Panc1 (cell line): ENCODE results near the gene LRRFIP2. TPM values are rescaled to one million over a fixed set of nuclear protein-coding genes. Genes with fewer than 3 reads are reported as not detected.

Experiments used
- ATAC-seq: fragments of 200-7000 bp; cut with Tn5 transposase; 2 replicates; pipeline ENCODE4 v1.9.1; 2020; ENCODE audit warnings: mild to moderate bottlenecking, moderate library complexity
- BruUV-seq: library from RNA; stranded (reverse); fragments of 400-500 nt; replicated peaks from 2 replicates; lab custom pipeline; 2021; lab: Mats Ljungman, UMichigan
- CTCF ChIA-PET: fragments of 300-600 bp; sonication (Branson Sonifier 250); formaldehyde crosslinking; loops from one replicate; lab custom pipeline; 2022; ENCODE audit warnings: antibody characterized with exemption; lab: Charles Lee
- POLR2A ChIA-PET: fragments of 300-600 bp; sonication (Branson Sonifier 250); formaldehyde crosslinking; loops from one replicate; lab custom pipeline; 2022; ENCODE audit warnings: antibody characterized with exemption; lab: Charles Lee
- DNase-seq: peaks from one replicate; pipeline ENCODE4 v3.0.0-alpha.2; 2010; ENCODE audit warnings: low read depth, low spot score
- H3K27ac ChIP-seq: 2 replicates; pipeline ENCODE4 v1.5.1; 2011; ENCODE audit warnings: mild to moderate bottlenecking, low read length, inconsistent platforms
- H3K27me3 ChIP-seq: fragments of 200-500 bp; sonication (Bioruptor generic); 2 replicates; pipeline ENCODE4 v1.6.0; 2014; ENCODE audit warnings: low read length, inconsistent platforms; ENCODE audit not compliant: control insufficient read depth, insufficient read depth
- H3K36me3 ChIP-seq: fragments of 200-500 bp; sonication (Bioruptor generic); 2 replicates; pipeline ENCODE4 v1.5.1; 2014; ENCODE audit warnings: inconsistent platforms, mild to moderate bottlenecking, low read length, moderate library complexity; ENCODE audit not compliant: control insufficient read depth, insufficient read depth
- H3K4me1 ChIP-seq: 2 replicates; pipeline ENCODE4 v1.5.1; 2011; ENCODE audit warnings: inconsistent platforms, mild to moderate bottlenecking, low read length, moderate library complexity; ENCODE audit not compliant: control insufficient read depth, insufficient read depth
- H3K4me3 ChIP-seq, 2 experiments: 2 replicates each; pipeline ENCODE4 v1.5.1; 2011 to 2012; ENCODE audit warnings: low read depth in 2 of 2, low read length in 2 of 2, mild to moderate bottlenecking in 2 of 2, inconsistent platforms in 1 of 2, moderate library complexity in 1 of 2
- H3K9me3 ChIP-seq: fragments of 200-500 bp; sonication (Bioruptor generic); 2 replicates; pipeline ENCODE4 v1.5.1; 2014; ENCODE audit warnings: low read depth, mild to moderate bottlenecking, inconsistent platforms, low read length, moderate library complexity; ENCODE audit not compliant: control insufficient read depth, insufficient read depth
- POLR2AphosphoS5 ChIP-seq: IDR thresholded peaks from 2 replicates; pipeline ENCODE4 v1.6.1; 2012; ENCODE audit warnings: mild to moderate bottlenecking, low read depth, low read length, moderate library complexity
- SIN3A ChIP-seq: IDR thresholded peaks from 2 replicates; pipeline ENCODE4 v1.6.1; 2012; ENCODE audit warnings: low read depth, mild to moderate bottlenecking, low read length, moderate library complexity, borderline replicate concordance; ENCODE audit not compliant: insufficient read depth
- TCF7L2 ChIP-seq: IDR thresholded peaks from 2 replicates; pipeline ENCODE4 v1.6.1; 2011; ENCODE audit warnings: mild to moderate bottlenecking, low read depth, low read length, inconsistent platforms
- in situ Hi-C: cut with HindIII; loops from 2 replicates; pipeline ENCODE4 v1.10.0; 2016; ENCODE audit warnings: low sequenced_read_pairs, low pct_unique_long_range_greater_than_20kb
- intact Hi-C: fragments of 100-400 bp; cut with micrococcal nuclease; formaldehyde crosslinking; loops from one replicate; pipeline ENCODE4 v1.10.0; 2022; ENCODE audit not compliant: unreplicated experiment
- total RNA-seq: library from RNA; stranded (reverse); gene quantifications from one replicate; pipeline ENCODE4 v1.2.1, GENCODE V29; 2021; ENCODE audit not compliant: unreplicated experiment
- TF ChIP-seq, protein P1 (sequence below): fragments of 450-650 bp; IDR thresholded peaks from 2 replicates; pipeline ENCODE4 v1.5.1; 2017; ENCODE audit warnings: mild to moderate bottlenecking
- TF ChIP-seq, protein P2 (sequence below), 2 experiments: IDR thresholded peaks; 2 replicates each; pipeline ENCODE4 v1.6.1; 2011 to 2012; ENCODE audit warnings: low read depth in 2 of 2, control low read depth in 1 of 2, low read length in 1 of 2, mild to moderate bottlenecking in 1 of 2, moderate library complexity in 1 of 2; ENCODE audit not compliant: insufficient read depth in 1 of 2

The LRRFIP2 gene
- total RNA-seq, 1 experiment from 2014 or later, result 32.3 TPM

DNA sequence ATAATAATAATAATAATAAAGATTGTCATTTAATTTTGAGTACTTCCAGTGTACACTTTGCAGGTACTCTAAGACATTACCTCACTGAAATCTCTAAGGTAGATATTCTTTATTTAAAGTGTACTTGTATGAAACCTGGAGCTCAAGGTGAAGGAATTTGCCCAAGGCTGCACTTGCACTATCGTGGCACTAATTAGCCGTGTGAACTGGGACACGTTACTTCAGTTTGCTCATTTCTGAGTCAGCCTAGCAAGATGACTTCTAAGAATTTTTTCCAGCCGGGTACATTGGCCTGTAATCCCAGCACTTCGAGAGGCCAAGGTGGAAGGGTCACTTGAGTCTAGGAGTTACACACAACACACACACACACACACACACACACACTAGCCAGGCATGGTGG lies 147.5 kb downstream of the LRRFIP2 start:
- in situ Hi-C loops, result no loop called here
- H3K9me3 ChIP-seq, result no peaks in the 10 kb centered on the region
- POLR2A ChIA-PET, result interaction anchor here (0.6 to 0.7 kb wide), 3 partner anchors 20 to 243 kb away, joined by 4 to 12 read pairs (median 6); no protein-coding TSS in a partner anchor
- H3K27ac ChIP-seq, result no peak overlapping the region
- H3K27me3 ChIP-seq, result no peaks in the 10 kb centered on the region
- H3K36me3 ChIP-seq, result peaks cover 14% of the 10 kb centered on the region
- no TSS peak for BruUV-seq
- H3K4me3 ChIP-seq, result no peak overlapping the region
- intact Hi-C loops, result no loop called here
- H3K4me1 ChIP-seq, result no peaks in the 10 kb centered on the region
- ATAC-seq (no peak), DNase-seq (no peak)
- TF ChIP-seq, protein P1, sequence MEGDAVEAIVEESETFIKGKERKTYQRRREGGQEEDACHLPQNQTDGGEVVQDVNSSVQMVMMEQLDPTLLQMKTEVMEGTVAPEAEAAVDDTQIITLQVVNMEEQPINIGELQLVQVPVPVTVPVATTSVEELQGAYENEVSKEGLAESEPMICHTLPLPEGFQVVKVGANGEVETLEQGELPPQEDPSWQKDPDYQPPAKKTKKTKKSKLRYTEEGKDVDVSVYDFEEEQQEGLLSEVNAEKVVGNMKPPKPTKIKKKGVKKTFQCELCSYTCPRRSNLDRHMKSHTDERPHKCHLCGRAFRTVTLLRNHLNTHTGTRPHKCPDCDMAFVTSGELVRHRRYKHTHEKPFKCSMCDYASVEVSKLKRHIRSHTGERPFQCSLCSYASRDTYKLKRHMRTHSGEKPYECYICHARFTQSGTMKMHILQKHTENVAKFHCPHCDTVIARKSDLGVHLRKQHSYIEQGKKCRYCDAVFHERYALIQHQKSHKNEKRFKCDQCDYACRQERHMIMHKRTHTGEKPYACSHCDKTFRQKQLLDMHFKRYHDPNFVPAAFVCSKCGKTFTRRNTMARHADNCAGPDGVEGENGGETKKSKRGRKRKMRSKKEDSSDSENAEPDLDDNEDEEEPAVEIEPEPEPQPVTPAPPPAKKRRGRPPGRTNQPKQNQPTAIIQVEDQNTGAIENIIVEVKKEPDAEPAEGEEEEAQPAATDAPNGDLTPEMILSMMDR, result no peak
- TF ChIP-seq, protein P2, sequence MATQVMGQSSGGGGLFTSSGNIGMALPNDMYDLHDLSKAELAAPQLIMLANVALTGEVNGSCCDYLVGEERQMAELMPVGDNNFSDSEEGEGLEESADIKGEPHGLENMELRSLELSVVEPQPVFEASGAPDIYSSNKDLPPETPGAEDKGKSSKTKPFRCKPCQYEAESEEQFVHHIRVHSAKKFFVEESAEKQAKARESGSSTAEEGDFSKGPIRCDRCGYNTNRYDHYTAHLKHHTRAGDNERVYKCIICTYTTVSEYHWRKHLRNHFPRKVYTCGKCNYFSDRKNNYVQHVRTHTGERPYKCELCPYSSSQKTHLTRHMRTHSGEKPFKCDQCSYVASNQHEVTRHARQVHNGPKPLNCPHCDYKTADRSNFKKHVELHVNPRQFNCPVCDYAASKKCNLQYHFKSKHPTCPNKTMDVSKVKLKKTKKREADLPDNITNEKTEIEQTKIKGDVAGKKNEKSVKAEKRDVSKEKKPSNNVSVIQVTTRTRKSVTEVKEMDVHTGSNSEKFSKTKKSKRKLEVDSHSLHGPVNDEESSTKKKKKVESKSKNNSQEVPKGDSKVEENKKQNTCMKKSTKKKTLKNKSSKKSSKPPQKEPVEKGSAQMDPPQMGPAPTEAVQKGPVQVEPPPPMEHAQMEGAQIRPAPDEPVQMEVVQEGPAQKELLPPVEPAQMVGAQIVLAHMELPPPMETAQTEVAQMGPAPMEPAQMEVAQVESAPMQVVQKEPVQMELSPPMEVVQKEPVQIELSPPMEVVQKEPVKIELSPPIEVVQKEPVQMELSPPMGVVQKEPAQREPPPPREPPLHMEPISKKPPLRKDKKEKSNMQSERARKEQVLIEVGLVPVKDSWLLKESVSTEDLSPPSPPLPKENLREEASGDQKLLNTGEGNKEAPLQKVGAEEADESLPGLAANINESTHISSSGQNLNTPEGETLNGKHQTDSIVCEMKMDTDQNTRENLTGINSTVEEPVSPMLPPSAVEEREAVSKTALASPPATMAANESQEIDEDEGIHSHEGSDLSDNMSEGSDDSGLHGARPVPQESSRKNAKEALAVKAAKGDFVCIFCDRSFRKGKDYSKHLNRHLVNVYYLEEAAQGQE (IDR thresholded peaks at IDR 0.05; ENCODE audit: insufficient read depth in 1 of 2, low read depth in 2 of 2, low read length in 1 of 2), result no peak
- TF ChIP-seq POLR2AphosphoS5 (no peak), SIN3A (no peak), TCF7L2 (no peak)
- CTCF ChIA-PET, result no interaction called here

DNA sequence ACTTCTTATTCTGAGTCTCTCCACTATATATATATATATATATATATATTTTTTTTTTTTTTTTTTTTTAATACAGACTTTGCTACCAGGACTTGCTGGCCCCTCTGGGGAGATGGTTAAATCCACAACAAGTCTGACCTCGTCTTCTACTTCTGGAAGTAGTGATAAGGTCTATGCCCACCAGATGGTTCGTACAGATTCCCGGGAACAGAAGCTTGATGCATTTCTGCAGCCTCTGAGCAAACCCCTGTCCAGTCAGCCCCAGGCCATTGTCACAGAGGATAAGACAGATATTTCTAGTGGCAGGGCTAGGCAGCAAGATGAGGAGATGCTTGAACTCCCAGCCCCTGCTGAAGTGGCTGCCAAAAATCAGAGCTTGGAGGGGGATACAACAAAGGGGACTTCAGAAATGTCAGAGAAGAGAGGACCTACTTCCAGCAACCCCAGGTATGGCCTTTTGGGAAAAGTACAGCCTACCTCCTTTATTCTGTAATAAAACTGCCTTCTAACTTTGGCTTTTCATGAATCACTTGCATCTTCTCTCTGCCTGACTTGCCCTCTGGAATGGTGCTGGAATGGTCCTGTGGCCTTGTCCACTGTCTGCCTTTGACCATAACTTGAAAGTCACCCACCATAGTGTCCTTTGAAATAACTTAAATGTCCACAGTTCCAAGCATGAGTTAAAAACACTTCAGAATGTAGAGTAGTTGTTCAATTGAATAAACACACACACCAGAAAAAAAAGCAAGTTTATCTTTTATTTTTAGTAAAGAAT lies 148.6 kb downstream of the LRRFIP2 start:
- POLR2A ChIA-PET, result no interaction called here
- intact Hi-C loops, result no loop called here

More for the DNA sequence above, 148.6 kb downstream of the LRRFIP2 start:
- CTCF ChIA-PET, result no interaction called here
- Histone ChIP-seq H3K4me3 (no peak overlapping the region), H3K36me3 (peaks cover 14% of the 10 kb centered on the region), H3K4me1 (no peaks in the 10 kb centered on the region), H3K9me3 (no peaks in the 10 kb centered on the region), H3K27me3 (no peaks in the 10 kb centered on the region), H3K27ac (no peak overlapping the region)
- DNase-seq, result no peak
- TF ChIP-seq, protein P2 (IDR thresholded peaks at IDR 0.05; ENCODE audit: insufficient read depth in 1 of 2, low read depth in 2 of 2, low read length in 1 of 2), result no peak
- TF ChIP-seq SIN3A (no peak), TCF7L2 (no peak), POLR2AphosphoS5 (no peak)
- TF ChIP-seq, protein P1, result no peak
- no TSS peak for BruUV-seq
- in situ Hi-C loops, result no loop called here
- no peak for ATAC-seq
